GM12878 (cell line): ENCODE measurements around the gene GRIK2. TPM values are rescaled to one million over a fixed set of nuclear protein-coding genes. Genes with fewer than 3 reads are reported as not detected.

Experiments used
- ATAC-seq: fragments of 200-7000 bp; cut with Tn5 transposase; 3 replicates; pipeline ENCODE4 v1.9.1; 2020; ENCODE audit warnings: mild to moderate bottlenecking, moderate library complexity
- BruUV-seq: library from RNA; stranded (reverse); fragments of 400-500 nt; replicated peaks from 2 replicates; lab custom pipeline; 2021; lab: Mats Ljungman, UMichigan
- CTCF ChIA-PET: fragments of 300-600 bp; sonication (Branson Sonifier 250); formaldehyde crosslinking; extraction: SDS; loops from one replicate; lab custom pipeline; 2021; ENCODE audit warnings: inconsistent platforms; lab: Yijun Ruan, JAX
- POLR2A ChIA-PET: fragments of 350-600 bp; formaldehyde crosslinking; extraction: SDS; loops from one replicate; lab custom pipeline; 2021; ENCODE audit warnings: inconsistent platforms; lab: Charles Lee
- RAD21 ChIA-PET: fragments of 300-600 bp; sonication (Branson Sonifier 250); formaldehyde crosslinking; loops from one replicate; lab custom pipeline; 2023; ENCODE audit warnings: antibody characterized with exemption; ENCODE audit not compliant: unreplicated experiment; lab: Charles Lee
- SMC1A ChIA-PET: fragments of 300-600 bp; sonication (Branson Sonifier 250); formaldehyde crosslinking; loops from one replicate; lab custom pipeline; 2023; ENCODE audit not compliant: unreplicated experiment, uncharacterized antibody; lab: Charles Lee
- DNase-seq: peaks from one replicate; pipeline ENCODE4 v3.0.0-alpha.2; 2011; ENCODE audit warnings: low read depth, low spot score
- FAIRE-seq: peaks from 3 replicates; lab custom pipeline; 2011; peaks lifted over from hg19 to GRCh38; lab: Jason Lieb, UNC
- H2AFZ ChIP-seq: 2 replicates; pipeline ENCODE4 v1.6.0; 2011; ENCODE audit warnings: low read depth, low read length, control low read depth; ENCODE audit not compliant: control insufficient read depth
- H3K27ac ChIP-seq: 2 replicates; pipeline ENCODE4 v1.5.1; 2011; ENCODE audit warnings: control low read depth; ENCODE audit not compliant: control insufficient read depth, insufficient read depth
- H3K27me3 ChIP-seq, 2 experiments: replicated peaks in 1 of 2; 2 replicates each; pipeline versions ENCODE4 v1.6.0 to v1.6.1; 2011; ENCODE audit warnings: low read length in 1 of 2; ENCODE audit not compliant: control insufficient read depth in 2 of 2, insufficient read depth in 2 of 2
- H3K36me3 ChIP-seq, 2 experiments: 2 replicates each; pipeline ENCODE4 v1.5.1; 2011; ENCODE audit warnings: low read length in 1 of 2; ENCODE audit not compliant: control insufficient read depth in 2 of 2, insufficient read depth in 2 of 2
- H3K4me1 ChIP-seq: 2 replicates; pipeline ENCODE4 v1.6.1; 2011; ENCODE audit warnings: mild to moderate bottlenecking, low read length, moderate library complexity, mixed read lengths; ENCODE audit not compliant: control insufficient read depth, insufficient read depth
- H3K4me2 ChIP-seq: 2 replicates; pipeline ENCODE4 v1.6.0; 2011; ENCODE audit warnings: control low read depth; ENCODE audit not compliant: control insufficient read depth, insufficient read depth
- H3K4me3 ChIP-seq: fragments of 200-600 bp; sonication (generic); 2 replicates; pipeline ENCODE4 v1.5.1; 2016
- H3K79me2 ChIP-seq: 2 replicates; pipeline ENCODE4 v1.6.0; 2011; ENCODE audit warnings: low read length; ENCODE audit not compliant: control insufficient read depth, insufficient read depth
- H3K9ac ChIP-seq: 2 replicates; pipeline ENCODE4 v1.8.0; 2011; ENCODE audit warnings: low read length, control low read depth, mixed read lengths; ENCODE audit not compliant: control insufficient read depth, insufficient read depth
- H3K9me3 ChIP-seq: replicated peaks from 3 replicates; pipeline ENCODE4 v1.5.1; 2011; ENCODE audit warnings: mild to moderate bottlenecking, low read length; ENCODE audit not compliant: control insufficient read depth, insufficient read depth
- H4K20me1 ChIP-seq: 2 replicates; pipeline ENCODE4 v1.6.0; 2011; ENCODE audit not compliant: control insufficient read depth, insufficient read depth
- ASH2L ChIP-seq: fragments of 300-600, 200-600 bp; sonication (generic); IDR thresholded peaks from 2 replicates; pipeline ENCODE4 v1.6.1; 2017; ENCODE audit warnings: low read depth, mild to moderate bottlenecking, borderline replicate concordance
- BHLHE40 ChIP-seq, 2 experiments: fragments of 450-650 bp in 1 of 2; IDR thresholded peaks; 2 replicates each; pipeline ENCODE4 v1.6.1; 2011 to 2017; ENCODE audit warnings: low read depth in 2 of 2, borderline replicate concordance in 1 of 2, improper control_type of control experiment in 1 of 2, low read length in 1 of 2, mild to moderate bottlenecking in 1 of 2
- FOXK2 ChIP-seq: fragments of 450-650 bp; IDR thresholded peaks from 2 replicates; pipeline ENCODE4 v1.6.1; 2017; ENCODE audit warnings: mild to moderate bottlenecking, moderate library complexity
- IKZF2 ChIP-seq, 2 experiments: fragments of 450-650 bp; IDR thresholded peaks; 2 replicates each; pipeline ENCODE4 v1.6.1; 2017; ENCODE audit warnings: mild to moderate bottlenecking in 2 of 2, moderate library complexity in 2 of 2
- MEF2B ChIP-seq: fragments of 450-650 bp; IDR thresholded peaks from 2 replicates; pipeline ENCODE4 v1.6.1; 2018; ENCODE audit warnings: mild to moderate bottlenecking, moderate library complexity; ENCODE audit not compliant: partially characterized antibody, poor library complexity, severe bottlenecking
- MTA2 ChIP-seq: fragments of 450-650 bp; IDR thresholded peaks from 2 replicates; pipeline ENCODE4 v1.6.1; 2016; ENCODE audit warnings: low read depth, mild to moderate bottlenecking, moderate library complexity
- MYC ChIP-seq: IDR thresholded peaks from 2 replicates; pipeline ENCODE4 v1.6.1; 2011; ENCODE audit warnings: mild to moderate bottlenecking, low read length, moderate library complexity, inconsistent platforms; ENCODE audit not compliant: insufficient read depth, insufficient replicate concordance, insufficient read length, severe bottlenecking
- RB1 ChIP-seq: fragments of 450-650 bp; formaldehyde crosslinking; IDR thresholded peaks from 2 replicates; pipeline ENCODE4 v1.6.1; 2017; ENCODE audit warnings: mild to moderate bottlenecking, borderline replicate concordance
- WGBS: methylation state at CpG from one replicate; pipeline ENCODE4 v1.1.6; 2016; ENCODE audit warnings: low lambda C conversion rate; ENCODE audit not compliant: insufficient replicate concordance, insufficient coverage; ENCODE audit errors: missing lambda C conversion rate; 5-methylcytosine and 5-hydroxymethylcytosine counted together
- in situ Hi-C: fragments of 300-500 bp; cut with MboI; formaldehyde crosslinking; loops from 9 replicates; pipeline ENCODE4 v1.14.3; 2018; ENCODE audit warnings: mixed read lengths
- intact Hi-C: fragments of 100-400 bp; cut with micrococcal nuclease; formaldehyde crosslinking; loops from one replicate; pipeline ENCODE4 v1.14.2; 2022; ENCODE audit not compliant: unreplicated experiment
- polyA plus RNA-seq, 11 experiments: library from polyadenylated mRNA; depleted of rRNA in 4 of 11; unstranded in 6 of 11; stranded (reverse) in 5 of 11; fragments of >200 nt; fragmentation: Nextera tagmentation in 4 of 11; fragmentation: Illumina TruSeq in 1 of 11; extraction: Ambion mirVana in 4 of 11; extraction: Trizol in 1 of 11; gene quantifications; 1 replicate in 1 of 11; 2 replicates in 10 of 11; pipeline versions ENCODE4 v1.2.1 to v1.2.3, GENCODE V29; 2011 to 2016; ENCODE audit warnings: inconsistent platforms in 2 of 11, missing spikeins in 2 of 11, low read depth in 1 of 11
- total RNA-seq, 4 experiments: library from RNA; depleted of rRNA in 3 of 4; stranded (reverse); fragments of >200 nt in 3 of 4; fragmentation: Illumina TruSeq in 1 of 4; extraction: Trizol in 1 of 4; gene quantifications; 2 replicates each; pipeline versions ENCODE4 v1.2.1 to v1.2.3, GENCODE V29; 2013 to 2021
- TF ChIP-seq, protein P1 (sequence below): fragments of 450-650 bp; IDR thresholded peaks from 2 replicates; pipeline ENCODE4 v1.6.1; 2014; ENCODE audit warnings: mild to moderate bottlenecking

The GRIK2 gene
- total and polyA plus RNA-seq, 10 of the 15 experiments (the other 5 are each of a cell fraction or from before 2014, with no cell fraction given) = not detected

DNA sequence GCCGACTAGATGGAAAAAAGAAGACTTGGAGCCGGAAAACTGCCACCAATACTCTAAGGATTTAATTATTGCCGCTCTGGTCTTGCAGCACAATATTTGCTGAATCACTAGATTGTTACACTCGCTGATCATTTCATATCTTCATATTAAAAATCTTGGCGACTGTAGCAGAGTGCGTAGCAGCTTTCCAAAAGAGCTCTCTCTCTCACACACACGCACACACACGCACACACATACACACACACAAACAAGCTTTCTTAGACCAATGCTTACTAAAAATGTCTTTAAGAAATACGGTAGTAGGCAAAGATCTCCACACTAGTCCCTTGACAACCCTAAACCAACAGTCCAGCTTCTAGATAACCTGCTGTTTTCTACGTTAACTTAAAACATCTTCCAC is 7.7 kb downstream of the GRIK2 start (continued):
- TF ChIP-seq MEF2B (no peak), MYC (no peak), MTA2 (no peak)
- TF ChIP-seq, protein P1, sequence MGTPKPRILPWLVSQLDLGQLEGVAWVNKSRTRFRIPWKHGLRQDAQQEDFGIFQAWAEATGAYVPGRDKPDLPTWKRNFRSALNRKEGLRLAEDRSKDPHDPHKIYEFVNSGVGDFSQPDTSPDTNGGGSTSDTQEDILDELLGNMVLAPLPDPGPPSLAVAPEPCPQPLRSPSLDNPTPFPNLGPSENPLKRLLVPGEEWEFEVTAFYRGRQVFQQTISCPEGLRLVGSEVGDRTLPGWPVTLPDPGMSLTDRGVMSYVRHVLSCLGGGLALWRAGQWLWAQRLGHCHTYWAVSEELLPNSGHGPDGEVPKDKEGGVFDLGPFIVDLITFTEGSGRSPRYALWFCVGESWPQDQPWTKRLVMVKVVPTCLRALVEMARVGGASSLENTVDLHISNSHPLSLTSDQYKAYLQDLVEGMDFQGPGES = no peak

DNA sequence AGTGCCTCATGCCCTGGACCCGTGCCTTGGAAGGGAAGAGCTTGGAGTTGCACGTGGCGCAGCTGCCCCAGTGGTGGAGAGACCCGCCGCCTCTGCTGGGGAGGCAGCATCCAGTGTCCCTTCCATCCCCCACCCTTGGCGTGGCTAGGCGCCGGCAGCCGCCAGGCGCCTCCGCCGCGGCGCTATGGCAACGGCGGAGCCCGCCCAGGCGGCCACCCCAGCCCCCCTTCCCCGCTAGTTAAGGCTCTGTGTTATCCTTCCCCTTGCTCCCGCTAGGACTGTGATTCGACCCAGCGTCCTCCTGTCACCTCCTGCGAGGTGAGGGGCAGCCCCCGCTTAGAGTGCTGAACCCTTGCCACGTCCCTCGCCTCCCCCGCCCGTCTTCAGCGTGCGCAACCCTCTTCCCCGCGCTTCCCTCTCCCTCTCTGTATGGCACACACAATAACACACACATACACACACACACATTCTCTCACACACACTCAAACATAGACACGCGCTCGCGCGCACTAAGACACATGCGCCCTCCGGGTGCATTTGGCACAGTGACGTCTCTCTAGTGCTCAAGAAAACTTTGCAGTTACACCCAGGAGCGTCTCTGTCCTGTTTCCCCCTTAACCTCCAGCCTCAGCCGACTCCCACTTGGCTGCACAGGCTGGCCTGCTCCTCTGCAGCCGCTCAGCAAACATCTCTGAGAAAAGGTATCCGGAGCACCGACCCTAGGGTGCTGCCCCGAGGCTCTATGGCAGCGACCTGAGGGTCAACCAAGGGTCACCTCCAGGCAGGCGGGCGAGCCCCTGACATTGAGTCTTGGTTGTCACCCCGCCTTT is 8.5 kb downstream of the GRIK2 start:
- ATAC-seq = no peak
- POLR2A ChIA-PET = no interaction called here
- Histone ChIP-seq H3K79me2 (no peaks in the 10 kb centered on the region), H3K4me2 (no peak overlapping the region), H3K27ac (no peak overlapping the region), H2AFZ (no peak overlapping the region), H3K9ac (no peak overlapping the region), H4K20me1 (no peaks in the 10 kb centered on the region), H3K4me3 (no peak overlapping the region), H3K36me3 (no peaks in the 10 kb centered on the region), H3K27me3 (peaks cover 12 to 17% of the 10 kb centered on the region in 2 experiments), H3K4me1 (no peaks in the 10 kb centered on the region), H3K9me3 (no peaks in the 10 kb centered on the region)
- RAD21 ChIA-PET = no interaction called here
- in situ Hi-C loops = no loop called here
- no peak for FAIRE-seq
- no TSS peak for BruUV-seq
- DNase-seq = no peak
- SMC1A ChIA-PET = no interaction called here
- WGBS = 42% methylated on average over 50 of the region's 50 CpGs
- TF ChIP-seq FOXK2 (no peak), RB1 (no peak), BHLHE40 (IDR thresholded peaks at IDR 0.05; ENCODE audit: borderline replicate concordance in 1 of 2, low read depth in 2 of 2, low read length in 1 of 2) (no peak), IKZF2 (IDR thresholded peaks at IDR 0.05) (no peak), MEF2B (no peak), ASH2L (no peak)
- intact Hi-C loops = no loop called here
- CTCF ChIA-PET = interaction anchor here (0.9 kb wide), 1 partner anchor 35 kb away, joined by 3 read pairs; no protein-coding TSS in a partner anchor
